ENCODE measurements around the gene MAN1C1.
"Not testable (repeated sequence)": the region's sequence is repeated elsewhere in the genome, so short reads cannot be mapped to it uniquely, and the experiment has no call there.

MAN1C1 gene

DNA sequence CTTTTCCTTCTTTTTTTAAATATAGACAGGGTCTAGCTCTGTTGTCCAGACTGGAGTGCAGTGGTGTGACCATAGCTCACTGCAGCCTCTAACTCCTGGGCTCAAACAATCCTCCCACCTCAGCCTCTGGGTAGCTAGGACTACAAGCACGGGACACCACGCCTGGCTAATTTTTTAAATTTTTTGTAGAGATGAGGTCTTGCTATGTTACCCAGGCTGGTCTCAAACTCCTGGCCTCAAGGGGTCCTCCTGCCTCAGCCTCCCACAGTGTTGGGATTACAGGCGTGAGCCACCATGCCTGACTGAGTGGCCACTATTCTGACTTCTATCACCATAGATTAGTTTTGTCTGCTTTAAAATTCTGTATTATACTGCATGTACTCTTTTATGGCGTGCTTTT is 80.1 kb downstream of the MAN1C1 start:
- not testable (repeated sequence) for DNase-seq (ENCODE audit: low read depth, low spot score)

- no peak for DNase-seq (ENCODE audit: low read depth, low spot score)
Observed at GRCh38 chr1:25697435-25698217, 81.0 kb downstream of the MAN1C1 start.

DNA sequence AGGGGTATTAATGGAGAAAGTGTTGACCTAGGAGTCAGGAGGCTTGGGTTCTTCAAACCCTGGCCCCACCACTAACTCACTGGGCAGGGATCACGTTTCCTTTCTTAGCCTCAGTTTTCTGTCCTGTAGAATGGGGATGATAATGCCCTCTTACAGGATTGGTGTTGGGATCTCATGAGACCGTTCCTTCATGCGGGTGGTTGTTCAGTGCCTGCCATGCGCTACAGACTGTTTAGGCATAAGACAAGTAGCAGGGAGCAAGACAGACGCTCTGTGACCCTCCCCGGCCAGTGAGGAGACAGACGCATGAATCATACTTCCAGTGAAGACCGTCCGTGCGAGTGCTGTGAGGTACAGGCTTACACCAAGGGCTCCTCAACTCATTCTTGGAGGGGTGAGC is 81.7 kb downstream of the MAN1C1 start:
- DNase-seq (ENCODE audit: low read depth, low spot score), result no peak

DNA sequence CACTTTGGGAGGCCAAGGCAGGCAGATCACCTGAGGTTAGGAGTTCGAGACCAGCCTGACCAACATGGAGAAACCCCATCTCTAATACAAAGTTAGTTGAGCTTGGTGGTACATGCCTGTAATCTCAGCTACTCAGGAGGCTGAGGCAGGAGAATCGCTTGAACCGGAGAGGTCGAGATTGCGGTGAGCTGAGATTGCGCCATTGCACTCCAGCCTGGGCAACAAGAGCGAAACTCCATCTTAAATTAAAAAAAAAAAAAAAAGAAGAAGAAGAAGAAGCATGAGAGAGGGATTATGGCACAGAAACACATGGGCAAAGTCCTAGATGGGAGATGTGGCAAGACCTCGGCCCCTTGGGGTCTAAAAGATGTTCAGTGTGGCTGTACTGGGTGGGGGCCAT is 82.5 kb downstream of the MAN1C1 start:
- DNase-seq (ENCODE audit: low read depth, low spot score), result not testable (repeated sequence)

DNA sequence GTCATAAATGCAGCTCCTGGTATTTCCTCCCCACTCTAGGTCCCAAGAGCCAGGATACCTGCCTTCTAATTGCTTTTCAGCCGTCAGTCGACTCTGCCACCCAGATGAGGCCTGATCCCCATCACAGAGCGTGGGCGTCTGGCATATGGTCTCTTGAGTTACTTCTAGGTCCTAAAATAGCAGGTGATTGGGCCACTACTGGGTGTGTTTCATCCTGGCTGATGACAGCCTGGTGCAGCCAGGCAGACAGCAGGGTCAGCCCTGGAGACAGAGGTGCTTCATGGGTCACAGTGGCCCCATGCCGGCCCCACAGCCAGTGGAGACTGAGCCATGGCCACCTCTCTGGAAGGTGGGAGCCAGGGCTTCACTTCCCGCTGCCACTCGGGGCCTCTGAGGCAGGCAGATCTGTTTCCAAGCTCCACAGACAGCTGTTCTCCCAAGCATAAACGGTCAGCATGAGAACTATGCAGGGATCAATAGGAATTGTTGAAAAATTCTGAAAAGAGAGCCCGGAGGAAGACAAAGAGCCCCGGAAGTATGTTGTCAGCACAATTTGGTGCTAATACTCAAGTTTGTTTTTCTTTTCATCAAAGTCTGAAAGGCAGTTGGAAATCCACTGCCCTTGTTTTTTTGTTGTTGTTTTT is 83.0 kb downstream of the MAN1C1 start:
- no peak for DNase-seq (ENCODE audit: low read depth, low spot score)

- DNase-seq (ENCODE audit: low read depth, low spot score), result no peak
Observed at GRCh38 chr1:25700144-25700523, 83.5 kb downstream of the MAN1C1 start.

GRCh38 chr1:25700626-25701025 is 84.0 kb downstream of the MAN1C1 start:
- no peak for DNase-seq (ENCODE audit: low read depth, low spot score)

GRCh38 chr1:25701030-25701785 is 84.6 kb downstream of the MAN1C1 start:
- no peak for DNase-seq (ENCODE audit: low read depth, low spot score)

DNA sequence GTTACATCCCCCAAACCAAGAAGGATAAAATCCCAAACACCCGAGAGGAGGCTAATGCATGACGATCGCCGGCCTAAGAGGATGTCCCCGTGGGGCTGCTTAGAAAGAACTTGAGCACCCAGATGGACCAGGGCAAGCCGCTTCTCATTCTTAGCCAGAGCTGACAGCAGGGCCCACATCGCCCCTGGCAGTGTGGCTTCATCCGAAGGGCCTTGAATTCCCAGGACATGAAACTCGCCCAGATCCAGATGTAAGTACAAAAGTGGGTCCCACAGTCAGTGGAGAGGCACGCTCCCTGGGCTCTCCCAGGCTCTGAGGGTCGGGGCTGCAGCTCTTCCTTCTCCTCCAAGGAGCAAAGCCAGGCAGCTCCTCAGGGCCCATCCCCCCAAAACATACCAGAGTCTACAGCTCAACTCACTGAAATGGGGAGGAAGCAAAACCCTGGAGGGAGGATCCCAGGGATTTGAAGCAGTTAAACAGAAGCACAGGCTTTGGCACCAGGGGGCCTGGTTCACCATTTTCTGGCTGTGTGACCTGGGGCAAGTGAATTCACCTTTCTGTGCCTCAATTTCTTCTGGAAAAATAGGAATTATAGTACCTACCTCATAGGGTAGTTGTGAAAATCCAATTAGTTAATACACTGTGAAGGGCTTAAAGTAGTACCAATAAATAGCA is 85.6 kb downstream of the MAN1C1 start:
- DNase-seq (ENCODE audit: low read depth, low spot score), result no peak

- no peak for DNase-seq (ENCODE audit: low read depth, low spot score)
Observed at GRCh38 chr1:25703041-25703440, 86.5 kb downstream of the MAN1C1 start.

- no peak for DNase-seq (ENCODE audit: low read depth, low spot score)
Observed at GRCh38 chr1:25703671-25704266, 87.2 kb downstream of the MAN1C1 start.

DNA sequence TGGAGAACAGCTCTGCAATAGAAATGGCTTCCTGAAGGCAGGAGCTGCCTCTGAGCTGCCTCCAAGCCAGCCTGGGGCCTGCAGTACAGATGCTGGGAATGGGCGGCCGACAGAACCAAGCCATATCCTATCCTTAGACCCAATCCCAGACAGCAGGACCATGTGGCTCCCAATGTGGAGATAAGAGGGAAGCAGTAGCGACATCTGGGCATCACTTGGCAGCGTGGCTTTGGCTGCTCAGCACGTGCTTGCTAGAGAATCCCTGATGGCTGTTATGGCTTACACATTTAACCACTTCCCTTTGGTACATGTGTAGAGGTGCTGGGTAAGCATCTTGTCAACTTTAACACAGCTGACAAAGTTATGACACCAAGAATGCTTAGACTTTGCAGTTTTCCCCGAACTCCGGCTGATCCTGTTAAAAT is 87.7 kb downstream of the MAN1C1 start:
- DNase-seq (ENCODE audit: low read depth, low spot score), result no peak

GRCh38 chr1:25705699-25706098 is 89.1 kb downstream of the MAN1C1 start:
- DNase-seq (ENCODE audit: low read depth, low spot score), result no peak

- DNase-seq (ENCODE audit: low read depth, low spot score), result no peak
Observed at GRCh38 chr1:25706146-25707089, 89.8 kb downstream of the MAN1C1 start.

DNA sequence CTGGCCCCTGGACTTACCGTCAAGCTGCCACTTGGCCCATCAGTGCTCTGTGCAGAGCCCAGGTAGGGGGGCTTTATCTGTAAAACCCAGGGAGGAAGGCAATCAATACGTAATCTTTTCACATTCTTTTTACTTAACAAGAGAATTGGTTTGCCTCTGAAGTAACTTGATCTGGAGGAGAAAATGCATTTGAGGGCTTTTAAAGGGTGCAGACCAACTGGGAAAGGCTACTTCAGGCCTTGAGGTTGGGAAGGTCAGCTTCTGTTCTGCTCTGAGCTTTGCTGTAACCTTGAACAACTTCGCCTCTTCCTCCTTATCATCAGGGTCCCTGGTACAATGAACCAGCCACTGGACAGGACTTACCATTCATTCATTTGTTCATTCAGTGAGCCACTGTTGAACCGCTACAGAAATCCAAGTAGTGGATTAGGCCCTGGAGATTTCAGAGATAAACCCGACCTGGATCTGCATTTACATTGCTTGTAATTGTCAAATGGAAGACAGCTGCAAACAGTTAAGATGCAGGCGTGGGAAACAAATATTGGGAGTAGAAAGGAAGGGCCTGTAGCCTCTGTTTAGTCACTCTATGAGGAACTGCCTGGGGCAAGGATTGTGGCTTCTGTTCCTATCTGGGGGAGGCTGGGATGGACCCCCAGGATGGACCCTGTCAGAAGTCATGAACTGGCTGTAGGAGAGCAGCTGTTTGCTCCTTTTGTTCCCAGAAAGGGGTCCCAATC is 90.9 kb downstream of the MAN1C1 start:
- DNase-seq (ENCODE audit: low read depth, low spot score), result no peak

DNA sequence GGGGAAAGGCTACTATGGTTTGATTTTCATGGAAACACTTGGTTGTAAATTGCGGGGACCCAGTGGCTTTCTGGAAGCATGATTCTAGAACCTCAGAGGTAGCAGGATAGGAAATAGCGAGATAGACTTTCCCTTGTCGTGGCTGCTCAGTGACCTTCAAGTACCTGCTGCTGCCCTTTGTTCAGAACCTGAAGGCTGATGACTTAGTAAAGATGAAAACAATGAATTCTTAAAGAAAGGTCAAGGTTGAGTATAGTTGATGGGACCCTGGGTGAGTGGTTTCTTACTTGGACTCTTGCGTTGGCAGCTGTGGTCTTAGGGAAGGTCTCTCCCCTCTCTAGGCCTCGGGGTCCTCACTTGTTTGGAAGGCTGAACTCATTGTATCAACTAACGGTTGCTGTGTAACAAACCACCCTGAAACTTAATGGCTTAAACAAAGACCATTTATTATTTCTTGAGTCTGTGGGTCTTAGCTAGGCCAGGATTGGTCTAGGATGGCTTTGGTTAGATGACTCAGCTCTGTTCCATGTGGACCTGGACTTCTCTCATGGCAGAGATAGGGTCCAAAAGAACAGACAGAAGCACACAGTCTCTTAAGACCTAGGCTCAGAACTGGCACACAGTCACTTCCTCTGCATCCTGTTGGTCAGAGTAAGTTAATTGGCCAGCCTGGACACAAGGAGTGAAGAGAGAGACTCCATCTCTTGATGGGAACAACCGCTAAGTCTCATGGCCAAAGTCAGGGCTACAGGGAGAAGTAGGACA is 94.2 kb downstream of the MAN1C1 start:
- no peak for DNase-seq (ENCODE audit: low read depth, low spot score)

DNA sequence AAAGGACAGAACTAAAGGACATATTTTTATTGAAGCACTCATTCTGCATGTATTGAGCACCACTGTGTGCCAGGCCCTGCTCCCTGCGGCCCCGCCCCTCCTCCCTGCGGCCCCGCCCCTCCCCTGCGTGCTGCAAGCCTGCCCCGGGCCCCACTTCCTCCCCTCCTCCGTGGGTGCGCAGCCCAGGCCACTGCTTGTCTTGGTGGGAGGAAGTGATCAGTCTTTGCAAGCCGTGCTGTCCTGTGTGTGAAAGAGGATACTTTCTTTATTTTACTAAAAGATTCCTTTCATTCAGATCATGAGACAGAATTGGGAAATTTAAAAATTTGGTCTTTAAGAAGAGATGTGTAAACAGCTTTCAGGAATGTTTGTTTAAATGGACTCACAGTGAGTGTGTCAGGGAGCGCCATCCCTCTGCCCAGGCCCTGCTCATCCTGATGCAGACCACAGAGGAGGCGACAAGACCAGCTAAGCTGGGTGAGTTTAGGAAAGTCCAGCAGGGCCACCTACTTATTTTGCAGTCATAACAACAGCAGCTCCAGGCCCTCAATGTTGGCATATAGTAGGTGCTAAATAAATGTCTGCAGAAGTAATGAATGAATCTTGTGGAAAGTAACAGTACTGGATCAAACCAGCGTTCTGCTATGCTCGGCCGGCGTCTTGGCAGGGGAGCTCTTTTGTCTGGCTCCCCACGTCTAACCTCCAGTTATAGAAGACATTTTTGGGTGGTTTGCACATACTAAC is 95.1 kb downstream of the MAN1C1 start:
- DNase-seq (ENCODE audit: low read depth, low spot score), result no peak

DNA sequence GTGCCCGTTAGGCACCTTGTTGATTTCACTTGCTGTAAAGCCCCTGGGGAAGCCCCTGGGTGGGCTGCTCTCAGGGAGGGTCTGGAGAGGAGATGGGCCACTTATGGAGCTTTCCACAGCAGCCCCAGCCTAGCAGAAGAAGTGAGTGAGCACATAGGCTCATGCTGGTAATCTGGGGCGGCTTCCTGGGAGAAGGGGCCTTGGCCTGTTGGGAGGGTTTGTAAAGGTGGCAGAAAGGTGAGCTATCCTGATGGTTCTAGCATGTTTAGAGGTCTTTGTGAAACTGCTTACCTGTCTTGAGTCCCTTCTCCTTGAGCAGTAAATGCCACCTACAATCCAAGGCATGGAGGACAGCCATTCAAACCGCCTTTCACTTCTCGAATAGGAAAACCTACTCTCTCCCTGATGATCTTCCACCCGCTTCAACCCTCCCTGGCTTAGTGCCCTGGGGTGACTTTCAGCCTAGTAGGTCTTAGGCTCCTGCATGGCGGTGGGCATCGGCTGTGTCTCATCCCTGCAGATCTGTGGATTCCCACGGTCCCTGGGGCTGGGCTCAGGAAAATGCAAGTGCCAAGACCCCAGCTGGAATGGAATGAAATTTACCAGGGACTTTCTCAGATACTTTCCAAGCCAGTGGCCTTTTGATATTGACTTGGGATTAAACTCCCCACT is 95.8 kb downstream of the MAN1C1 start:
- DNase-seq (ENCODE audit: low read depth, low spot score), result no peak

All from brain pericyte (primary cell).